Panc1 (cell line): Measurements from ENCODE around the gene SAXO2.
"Not testable (repeated sequence)": the region's sequence is repeated elsewhere in the genome, so short reads cannot be mapped to it uniquely, and the experiment has no call there.

Experiments used
- SIN3A ChIP-seq: IDR thresholded peaks from 2 replicates; pipeline ENCODE4 v1.6.1; 2012; ENCODE audit warnings: low read depth, mild to moderate bottlenecking, low read length, moderate library complexity, borderline replicate concordance; ENCODE audit not compliant: insufficient read depth
- TF ChIP-seq, protein P1 (sequence below): fragments of 450-650 bp; IDR thresholded peaks from 2 replicates; pipeline ENCODE4 v1.5.1; 2017; ENCODE audit warnings: mild to moderate bottlenecking
- TF ChIP-seq, protein P2 (sequence below), 2 experiments: IDR thresholded peaks; 2 replicates each; pipeline ENCODE4 v1.6.1; 2011 to 2012; ENCODE audit warnings: low read depth in 2 of 2, control low read depth in 1 of 2, low read length in 1 of 2, mild to moderate bottlenecking in 1 of 2, moderate library complexity in 1 of 2; ENCODE audit not compliant: insufficient read depth in 1 of 2

DNA sequence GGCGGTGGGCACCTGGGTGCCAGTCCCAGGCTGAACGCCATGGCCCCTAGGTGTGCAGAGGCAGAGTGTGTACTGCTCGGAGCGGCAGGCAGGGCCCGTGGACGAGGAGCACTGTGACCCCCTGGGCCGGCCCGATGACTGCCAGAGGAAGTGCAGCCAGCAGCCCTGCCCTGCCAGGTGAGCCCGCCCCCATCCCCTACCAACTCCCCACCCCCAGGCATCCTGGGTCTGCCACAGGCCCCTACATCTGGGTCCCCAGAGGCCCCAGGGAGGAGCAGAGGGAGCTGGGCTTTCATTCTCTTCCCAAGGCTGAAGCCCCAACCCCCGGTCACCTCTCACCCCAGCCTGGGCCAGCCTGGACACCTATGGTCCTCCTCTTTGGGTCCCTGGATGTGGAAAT, 63.0 kb downstream of the SAXO2 start:
- TF ChIP-seq SIN3A: not testable (repeated sequence)
- TF ChIP-seq, protein P1, sequence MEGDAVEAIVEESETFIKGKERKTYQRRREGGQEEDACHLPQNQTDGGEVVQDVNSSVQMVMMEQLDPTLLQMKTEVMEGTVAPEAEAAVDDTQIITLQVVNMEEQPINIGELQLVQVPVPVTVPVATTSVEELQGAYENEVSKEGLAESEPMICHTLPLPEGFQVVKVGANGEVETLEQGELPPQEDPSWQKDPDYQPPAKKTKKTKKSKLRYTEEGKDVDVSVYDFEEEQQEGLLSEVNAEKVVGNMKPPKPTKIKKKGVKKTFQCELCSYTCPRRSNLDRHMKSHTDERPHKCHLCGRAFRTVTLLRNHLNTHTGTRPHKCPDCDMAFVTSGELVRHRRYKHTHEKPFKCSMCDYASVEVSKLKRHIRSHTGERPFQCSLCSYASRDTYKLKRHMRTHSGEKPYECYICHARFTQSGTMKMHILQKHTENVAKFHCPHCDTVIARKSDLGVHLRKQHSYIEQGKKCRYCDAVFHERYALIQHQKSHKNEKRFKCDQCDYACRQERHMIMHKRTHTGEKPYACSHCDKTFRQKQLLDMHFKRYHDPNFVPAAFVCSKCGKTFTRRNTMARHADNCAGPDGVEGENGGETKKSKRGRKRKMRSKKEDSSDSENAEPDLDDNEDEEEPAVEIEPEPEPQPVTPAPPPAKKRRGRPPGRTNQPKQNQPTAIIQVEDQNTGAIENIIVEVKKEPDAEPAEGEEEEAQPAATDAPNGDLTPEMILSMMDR: not testable (repeated sequence)
- TF ChIP-seq, protein P2, sequence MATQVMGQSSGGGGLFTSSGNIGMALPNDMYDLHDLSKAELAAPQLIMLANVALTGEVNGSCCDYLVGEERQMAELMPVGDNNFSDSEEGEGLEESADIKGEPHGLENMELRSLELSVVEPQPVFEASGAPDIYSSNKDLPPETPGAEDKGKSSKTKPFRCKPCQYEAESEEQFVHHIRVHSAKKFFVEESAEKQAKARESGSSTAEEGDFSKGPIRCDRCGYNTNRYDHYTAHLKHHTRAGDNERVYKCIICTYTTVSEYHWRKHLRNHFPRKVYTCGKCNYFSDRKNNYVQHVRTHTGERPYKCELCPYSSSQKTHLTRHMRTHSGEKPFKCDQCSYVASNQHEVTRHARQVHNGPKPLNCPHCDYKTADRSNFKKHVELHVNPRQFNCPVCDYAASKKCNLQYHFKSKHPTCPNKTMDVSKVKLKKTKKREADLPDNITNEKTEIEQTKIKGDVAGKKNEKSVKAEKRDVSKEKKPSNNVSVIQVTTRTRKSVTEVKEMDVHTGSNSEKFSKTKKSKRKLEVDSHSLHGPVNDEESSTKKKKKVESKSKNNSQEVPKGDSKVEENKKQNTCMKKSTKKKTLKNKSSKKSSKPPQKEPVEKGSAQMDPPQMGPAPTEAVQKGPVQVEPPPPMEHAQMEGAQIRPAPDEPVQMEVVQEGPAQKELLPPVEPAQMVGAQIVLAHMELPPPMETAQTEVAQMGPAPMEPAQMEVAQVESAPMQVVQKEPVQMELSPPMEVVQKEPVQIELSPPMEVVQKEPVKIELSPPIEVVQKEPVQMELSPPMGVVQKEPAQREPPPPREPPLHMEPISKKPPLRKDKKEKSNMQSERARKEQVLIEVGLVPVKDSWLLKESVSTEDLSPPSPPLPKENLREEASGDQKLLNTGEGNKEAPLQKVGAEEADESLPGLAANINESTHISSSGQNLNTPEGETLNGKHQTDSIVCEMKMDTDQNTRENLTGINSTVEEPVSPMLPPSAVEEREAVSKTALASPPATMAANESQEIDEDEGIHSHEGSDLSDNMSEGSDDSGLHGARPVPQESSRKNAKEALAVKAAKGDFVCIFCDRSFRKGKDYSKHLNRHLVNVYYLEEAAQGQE (IDR thresholded peaks at IDR 0.05; ENCODE audit: insufficient read depth in 1 of 2, low read depth in 2 of 2, low read length in 1 of 2): not testable (repeated sequence)
